Upper lobe of right lung (tissue), 1 donor: ENCODE data around the gene MUC21. TPM values are rescaled to one million over a fixed set of nuclear protein-coding genes. Genes with fewer than 3 reads are reported as not detected.
"Not testable (repeated sequence)": the region's sequence is repeated elsewhere in the genome, so short reads cannot be mapped to it uniquely, and the experiment has no call there.

Source experiments
- ATAC-seq: fragments of 200-7000 bp; cut with Tn5 transposase; one replicate; pipeline ENCODE4 v1.9.1; 2020; ENCODE audit warnings: mild to moderate bottlenecking, moderate library complexity
- DNase-seq: peaks from one replicate; pipeline ENCODE4 v3.0.0-alpha.2; 2020
- H3K27ac ChIP-seq: fragments of 200-600 bp; one replicate; pipeline ENCODE4 v1.8.0; 2022
- H3K27me3 ChIP-seq: fragments of 200-600 bp; one replicate; pipeline ENCODE4 v1.8.0; 2022; ENCODE audit warnings: mild to moderate bottlenecking
- H3K36me3 ChIP-seq: fragments of 200-600 bp; one replicate; pipeline ENCODE4 v1.8.0; 2022
- H3K4me1 ChIP-seq: fragments of 200-600 bp; one replicate; pipeline ENCODE4 v1.8.0; 2022
- H3K4me3 ChIP-seq: fragments of 200-600 bp; one replicate; pipeline ENCODE4 v1.8.0; 2022; ENCODE audit warnings: mild to moderate bottlenecking
- H3K9me3 ChIP-seq: fragments of 200-600 bp; one replicate; pipeline ENCODE4 v1.8.0; 2022
- intact Hi-C: fragments of 100-400 bp; cut with DNase I; formaldehyde crosslinking; loops from one replicate; pipeline ENCODE4 v1.11.0; 2022
- total RNA-seq: library from RNA; stranded (reverse); fragmentation: NEBNext Ultra II Directional; extraction: Animal tissue kit (Norgen Biotek cat#: 25700); gene quantifications from one replicate; pipeline ENCODE4 v1.2.1, GENCODE V29; 2021
- TF ChIP-seq, protein P1 (sequence below): fragments of 200-600 bp; IDR thresholded peaks from one replicate; pipeline ENCODE4 v1.8.0; 2022; ENCODE audit warnings: antibody characterized with exemption
- donor health status: DM: no; HTN: yes; CAD: no; lungs with severe emphysema.

Gene MUC21
- total RNA-seq, 1 donor from 2014 or later = 1.1 TPM

- no peak for DNase-seq
- intact Hi-C loops = no loop called here
- Histone ChIP-seq H3K27me3 (no peaks in the 10 kb centered on the region), H3K4me1 (no peaks in the 10 kb centered on the region), H3K27ac (no peak overlapping the region), H3K36me3 (no peaks in the 10 kb centered on the region), H3K4me3 (no peak overlapping the region), H3K9me3 (no peaks in the 10 kb centered on the region)
- no peak for ATAC-seq
- TF ChIP-seq, protein P1, sequence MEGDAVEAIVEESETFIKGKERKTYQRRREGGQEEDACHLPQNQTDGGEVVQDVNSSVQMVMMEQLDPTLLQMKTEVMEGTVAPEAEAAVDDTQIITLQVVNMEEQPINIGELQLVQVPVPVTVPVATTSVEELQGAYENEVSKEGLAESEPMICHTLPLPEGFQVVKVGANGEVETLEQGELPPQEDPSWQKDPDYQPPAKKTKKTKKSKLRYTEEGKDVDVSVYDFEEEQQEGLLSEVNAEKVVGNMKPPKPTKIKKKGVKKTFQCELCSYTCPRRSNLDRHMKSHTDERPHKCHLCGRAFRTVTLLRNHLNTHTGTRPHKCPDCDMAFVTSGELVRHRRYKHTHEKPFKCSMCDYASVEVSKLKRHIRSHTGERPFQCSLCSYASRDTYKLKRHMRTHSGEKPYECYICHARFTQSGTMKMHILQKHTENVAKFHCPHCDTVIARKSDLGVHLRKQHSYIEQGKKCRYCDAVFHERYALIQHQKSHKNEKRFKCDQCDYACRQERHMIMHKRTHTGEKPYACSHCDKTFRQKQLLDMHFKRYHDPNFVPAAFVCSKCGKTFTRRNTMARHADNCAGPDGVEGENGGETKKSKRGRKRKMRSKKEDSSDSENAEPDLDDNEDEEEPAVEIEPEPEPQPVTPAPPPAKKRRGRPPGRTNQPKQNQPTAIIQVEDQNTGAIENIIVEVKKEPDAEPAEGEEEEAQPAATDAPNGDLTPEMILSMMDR = no peak
These were observed 8.4 kb downstream of the MUC21 start for GRCh38 chr6:30991891-30992290.

- Histone ChIP-seq H3K27me3 (no peaks in the 10 kb centered on the region), H3K4me1 (no peaks in the 10 kb centered on the region), H3K36me3 (no peaks in the 10 kb centered on the region), H3K9me3 (no peaks in the 10 kb centered on the region), H3K27ac (no peak overlapping the region), H3K4me3 (no peak overlapping the region)
- no peak for DNase-seq
- no peak for ATAC-seq
- intact Hi-C loops = no loop called here
- TF ChIP-seq, protein P1 = no peak
These were observed 13.8 kb downstream of the MUC21 start for GRCh38 chr6:30997301-30997700.

- no peaks in the 10 kb centered on the region for H3K27me3 ChIP-seq
- H3K36me3 ChIP-seq = no peaks in the 10 kb centered on the region
- ATAC-seq (no peak), DNase-seq (no peak)
- H3K4me3 ChIP-seq = no peak overlapping the region
- H3K9me3 ChIP-seq = no peaks in the 10 kb centered on the region
- TF ChIP-seq, protein P1 = no peak
- intact Hi-C loops = no loop called here
- no peak overlapping the region for H3K27ac ChIP-seq
- no peaks in the 10 kb centered on the region for H3K4me1 ChIP-seq
These were observed 15.3 kb downstream of the MUC21 start for GRCh38 chr6:30998785-30999184.

DNA sequence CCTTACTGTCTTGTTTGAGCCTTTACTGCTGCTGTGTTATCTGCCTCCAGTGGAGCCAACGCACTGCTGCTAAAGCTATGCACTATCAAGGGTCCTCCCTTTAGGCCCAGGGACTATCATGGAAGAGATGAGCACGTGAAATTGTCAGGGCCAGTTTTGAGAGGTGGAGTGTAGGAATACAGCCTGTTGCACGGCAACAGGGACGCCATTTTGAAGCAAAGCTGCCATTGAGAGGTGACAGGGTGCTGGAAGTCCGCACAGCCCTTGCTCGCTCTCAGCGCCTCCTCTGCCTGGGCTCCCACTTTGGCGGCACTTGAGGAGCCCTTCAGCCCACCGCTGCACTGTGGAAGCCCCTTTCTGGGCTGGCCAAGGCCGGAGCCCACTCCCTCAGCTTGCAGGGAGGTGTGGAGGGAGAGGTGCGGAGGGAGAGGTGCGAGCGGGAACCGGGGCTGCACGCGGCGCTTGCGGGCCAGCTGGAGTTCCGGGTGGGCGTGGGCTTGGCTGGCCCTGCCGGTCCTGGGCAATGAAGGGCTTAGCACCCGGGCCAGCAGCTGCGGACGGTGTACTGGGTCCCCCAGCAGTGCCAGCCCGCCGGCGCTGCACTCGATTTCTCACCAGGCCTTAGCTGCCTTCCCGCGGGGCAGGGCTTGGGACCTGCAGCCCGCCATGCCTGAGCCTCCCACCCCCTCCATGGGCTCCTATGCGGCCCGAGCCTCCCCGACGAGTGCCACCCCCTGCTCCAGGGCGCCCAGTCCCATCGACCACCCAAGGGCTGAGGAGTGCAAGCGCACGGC lies 16.7 kb downstream of the MUC21 start:
- H3K27me3 ChIP-seq, H3K4me3 ChIP-seq, intact Hi-C loops, H3K9me3 ChIP-seq, ATAC-seq, H3K4me1 ChIP-seq, DNase-seq, H3K36me3 ChIP-seq, H3K27ac ChIP-seq: not testable (repeated sequence)

- no peaks in the 10 kb centered on the region for H3K36me3 ChIP-seq
- H3K4me3 ChIP-seq = no peak overlapping the region
- no peak for DNase-seq
- TF ChIP-seq, protein P1 = no peak
- H3K9me3 ChIP-seq = no peaks in the 10 kb centered on the region
- ATAC-seq = no peak
- H3K27me3 ChIP-seq = no peaks in the 10 kb centered on the region
- no peak overlapping the region for H3K27ac ChIP-seq
- H3K4me1 ChIP-seq = no peaks in the 10 kb centered on the region
- intact Hi-C loops = no loop called here
These were observed 17.9 kb downstream of the MUC21 start for GRCh38 chr6:31001281-31001888.

- Histone ChIP-seq H3K9me3 (no peaks in the 10 kb centered on the region), H3K4me1 (no peaks in the 10 kb centered on the region), H3K36me3 (no peaks in the 10 kb centered on the region), H3K4me3 (no peak overlapping the region), H3K27ac (no peak overlapping the region), H3K27me3 (no peaks in the 10 kb centered on the region)
- ATAC-seq = no peak
- no peak for DNase-seq
- TF ChIP-seq, protein P1 = no peak
- intact Hi-C loops = no loop called here
These were observed 19.0 kb downstream of the MUC21 start for GRCh38 chr6:31002471-31002870.
